IMR-90 (cell line): Measurements from ENCODE around the gene SLC12A4. TPM values are rescaled to one million over a fixed set of nuclear protein-coding genes. Genes with fewer than 3 reads are reported as not detected.

Experiments
- ATAC-seq: fragments of 200-7000 bp; cut with Tn5 transposase; 2 replicates; pipeline ENCODE4 v1.9.1; 2020; ENCODE audit warnings: low read depth, mild to moderate bottlenecking, moderate library complexity
- BruUV-seq: library from RNA; stranded (reverse); fragments of 400-500 nt; replicated peaks from 2 replicates; lab custom pipeline; 2021; lab: Mats Ljungman, UMichigan
- CTCF ChIA-PET: fragments of 300-600 bp; formaldehyde crosslinking; extraction: SDS; loops from one replicate; lab custom pipeline; 2021; ENCODE audit warnings: antibody characterized with exemption; lab: Yijun Ruan, JAX
- POLR2A ChIA-PET: fragments of 300-600 bp; sonication (Branson Sonifier 250); formaldehyde crosslinking; loops from one replicate; lab custom pipeline; 2022; ENCODE audit warnings: antibody characterized with exemption; ENCODE audit not compliant: unreplicated experiment; lab: Charles Lee
- DNase-seq: peaks from one replicate; pipeline ENCODE4 v3.0.0; 2013
- H2AFZ ChIP-seq: replicated peaks from 2 replicates; pipeline ENCODE3; 2013; ENCODE audit warnings: low read length, mild to moderate bottlenecking; ENCODE audit not compliant: poor library complexity
- H2AK5ac ChIP-seq: 2 replicates; pipeline ENCODE4 v1.6.1; 2013; ENCODE audit warnings: low read depth, low read length, inconsistent platforms
- H2AK9ac ChIP-seq: replicated peaks from 2 replicates; pipeline ENCODE3; 2013; ENCODE audit warnings: mild to moderate bottlenecking, low read depth, low read length, moderate library complexity; ENCODE audit not compliant: poor library complexity
- H2BK120ac ChIP-seq: 2 replicates; pipeline ENCODE4 v1.6.1; 2013; ENCODE audit warnings: low read depth, low read length, inconsistent platforms
- H2BK15ac ChIP-seq: 3 replicates; pipeline ENCODE4 v1.6.1; 2013; ENCODE audit warnings: low read depth, low read length, inconsistent platforms
- H2BK20ac ChIP-seq: 2 replicates; pipeline ENCODE4 v1.6.1; 2013; ENCODE audit warnings: low read depth, mild to moderate bottlenecking, inconsistent platforms, low read length, moderate library complexity
- H2BK5ac ChIP-seq: 2 replicates; pipeline ENCODE4 v1.6.1; 2013; ENCODE audit warnings: mild to moderate bottlenecking, low read depth, low read length, inconsistent platforms; ENCODE audit not compliant: poor library complexity, severe bottlenecking
- H3K14ac ChIP-seq: replicated peaks from 2 replicates; pipeline ENCODE4 v1.6.1; 2013; ENCODE audit warnings: low read depth, low read length, inconsistent platforms
- H3K18ac ChIP-seq: 2 replicates; pipeline ENCODE4 v1.6.1; 2013; ENCODE audit warnings: low read depth, low read length, control low read depth
- H3K23ac ChIP-seq: 2 replicates; pipeline ENCODE4 v1.6.1; 2013; ENCODE audit warnings: low read depth, low read length, inconsistent platforms
- H3K27ac ChIP-seq: 2 replicates; pipeline ENCODE4 v1.5.1; 2013; ENCODE audit warnings: mild to moderate bottlenecking, control low read depth, low read length; ENCODE audit not compliant: insufficient read depth
- H3K27me3 ChIP-seq: 2 replicates; pipeline ENCODE4 v1.6.1; 2013; ENCODE audit warnings: low read length; ENCODE audit not compliant: control insufficient read depth, insufficient read depth
- H3K36me3 ChIP-seq: 2 replicates; pipeline ENCODE4 v1.6.1; 2013; ENCODE audit warnings: low read length, mixed read lengths; ENCODE audit not compliant: control insufficient read depth, insufficient read depth
- H3K4ac ChIP-seq: 2 replicates; pipeline ENCODE4 v1.6.1; 2013; ENCODE audit warnings: low read depth, low read length, inconsistent platforms
- H3K4me1 ChIP-seq: 2 replicates; pipeline ENCODE4 v1.6.1; 2013; ENCODE audit warnings: low read length, mixed read lengths; ENCODE audit not compliant: control insufficient read depth, insufficient read depth
- H3K4me2 ChIP-seq: 2 replicates; pipeline ENCODE4 v1.6.1; 2013; ENCODE audit warnings: low read depth, mild to moderate bottlenecking, control low read depth, low read length, moderate library complexity
- H3K4me3 ChIP-seq: 2 replicates; pipeline ENCODE4 v1.5.1; 2013; ENCODE audit warnings: low read depth, mild to moderate bottlenecking, control low read depth, low read length, moderate library complexity; ENCODE audit not compliant: insufficient read depth
- H3K56ac ChIP-seq: 2 replicates; pipeline ENCODE4 v1.6.1; 2013; ENCODE audit warnings: low read length, inconsistent platforms; ENCODE audit not compliant: insufficient read depth; ENCODE audit errors: extremely low read depth
- H3K79me1 ChIP-seq, 2 experiments: 2 replicates each; pipeline ENCODE4 v1.6.1; 2013; ENCODE audit warnings: low read length in 2 of 2, inconsistent platforms in 1 of 2, low read depth in 1 of 2
- H3K9ac ChIP-seq: 2 replicates; pipeline ENCODE4 v1.6.1; 2013; ENCODE audit warnings: low read depth, low read length, control low read depth
- H3K9me1 ChIP-seq: 2 replicates; pipeline ENCODE4 v1.6.1; 2013; ENCODE audit warnings: low read length, inconsistent platforms; ENCODE audit not compliant: insufficient read depth
- H3K9me3 ChIP-seq: 2 replicates; pipeline ENCODE4 v1.6.1; 2013; ENCODE audit warnings: low read length; ENCODE audit not compliant: control insufficient read depth, insufficient read depth
- H4K20me1 ChIP-seq: 2 replicates; pipeline ENCODE4 v1.6.1; 2013; ENCODE audit warnings: low read length, inconsistent platforms; ENCODE audit not compliant: insufficient read depth
- H4K5ac ChIP-seq: 2 replicates; pipeline ENCODE4 v1.6.1; 2013; ENCODE audit warnings: mild to moderate bottlenecking, low read depth, low read length, control low read depth
- H4K8ac ChIP-seq, 2 experiments: 2 replicates each; pipeline ENCODE4 v1.6.1; 2013; ENCODE audit warnings: low read depth in 2 of 2, low read length in 2 of 2, control low read depth in 1 of 2, inconsistent platforms in 1 of 2
- H4K91ac ChIP-seq: 2 replicates; pipeline ENCODE4 v1.6.1; 2013; ENCODE audit warnings: low read depth, low read length, inconsistent platforms; ENCODE audit not compliant: insufficient read depth
- BHLHE40 ChIP-seq: fragments of 150-350 bp; IDR thresholded peaks from 2 replicates; pipeline ENCODE4 v1.6.1; 2016; ENCODE audit warnings: mild to moderate bottlenecking, low read depth, low read length
- CEBPB ChIP-seq: IDR thresholded peaks from 2 replicates; pipeline ENCODE4 v1.6.1; 2012; ENCODE audit warnings: low read depth, low read length, improper control_type of control experiment
- CHD1 ChIP-seq: IDR thresholded peaks from 2 replicates; pipeline ENCODE4 v1.6.1; 2012; ENCODE audit warnings: low read depth, low read length, improper control_type of control experiment
- ELK1 ChIP-seq: fragments of 150-350 bp; IDR thresholded peaks from 2 replicates; pipeline ENCODE4 v1.6.1; 2016; ENCODE audit warnings: low read depth, mild to moderate bottlenecking, low read length, moderate library complexity, borderline replicate concordance
- FOS ChIP-seq: fragments of 150-350 bp; IDR thresholded peaks from 2 replicates; pipeline ENCODE4 v1.6.1; 2016; ENCODE audit warnings: low read depth, low read length
- MAFK ChIP-seq: IDR thresholded peaks from 2 replicates; pipeline ENCODE4 v1.6.1; 2012; ENCODE audit warnings: low read depth, low read length, improper control_type of control experiment
- MAZ ChIP-seq: IDR thresholded peaks from 2 replicates; pipeline ENCODE4 v1.6.1; 2012; ENCODE audit warnings: low read depth, mild to moderate bottlenecking, low read length, improper control_type of control experiment, moderate library complexity, borderline replicate concordance
- MXI1 ChIP-seq: IDR thresholded peaks from 2 replicates; pipeline ENCODE4 v1.6.1; 2012; ENCODE audit warnings: low read depth, mild to moderate bottlenecking, low read length, moderate library complexity, borderline replicate concordance
- NFE2L2 ChIP-seq: fragments of 150-350 bp; IDR thresholded peaks from 2 replicates; pipeline ENCODE4 v1.6.1; 2016; ENCODE audit warnings: low read depth, mild to moderate bottlenecking, low read length
- POLR2A ChIP-seq: IDR thresholded peaks from 2 replicates; pipeline ENCODE4 v1.6.1; 2012; ENCODE audit warnings: mild to moderate bottlenecking, low read depth, low read length
- RAD21 ChIP-seq: IDR thresholded peaks from 2 replicates; pipeline ENCODE4 v1.6.1; 2012; ENCODE audit warnings: low read length, improper control_type of control experiment
- RCOR1 ChIP-seq: IDR thresholded peaks from 2 replicates; pipeline ENCODE4 v1.6.1; 2012; ENCODE audit warnings: mild to moderate bottlenecking, low read length, improper control_type of control experiment; ENCODE audit not compliant: insufficient replicate concordance
- RFX5 ChIP-seq: IDR thresholded peaks from 2 replicates; pipeline ENCODE4 v1.8.0; 2012; ENCODE audit warnings: low read depth, mild to moderate bottlenecking, low read length, moderate library complexity
- SMC3 ChIP-seq: fragments of 150-350 bp; IDR thresholded peaks from 2 replicates; pipeline ENCODE4 v1.6.1; 2016; ENCODE audit warnings: low read depth, mild to moderate bottlenecking, antibody characterized with exemption, low read length, moderate library complexity
- USF2 ChIP-seq: fragments of 150-350 bp; IDR thresholded peaks from 2 replicates; pipeline ENCODE4 v1.6.1; 2017; ENCODE audit warnings: mild to moderate bottlenecking, antibody characterized with exemption, low read length, low read depth
- WGBS, 2 experiments: methylation state at CpG; one replicate each; pipeline versions ENCODE4 v1.1.5 to v1.1.7; 2013; ENCODE audit warnings: missing lambda C conversion rate in 2 of 2; ENCODE audit not compliant: insufficient read length in 1 of 2; ENCODE audit errors: extremely low coverage in 2 of 2; 5-methylcytosine and 5-hydroxymethylcytosine counted together
- dilution Hi-C: fragments of 300-500 bp; cut with HindIII; formaldehyde crosslinking; loops from one replicate; pipeline ENCODE4 v1.14.3; 2018; ENCODE audit warnings: low sequenced_read_pairs; ENCODE audit not compliant: unreplicated experiment
- in situ Hi-C: fragments of 300-500 bp; cut with MboI; formaldehyde crosslinking; loops from 3 replicates; pipeline ENCODE4 v1.14.3; 2019; ENCODE audit warnings: low sequenced_read_pairs, inconsistent platforms, mixed read lengths
- intact Hi-C: fragments of 100-400 bp; cut with micrococcal nuclease; formaldehyde crosslinking; loops from 2 replicates; pipeline ENCODE4 v1.10.0; 2022
- polyA plus RNA-seq, 3 experiments: library from polyadenylated mRNA; depleted of rRNA; stranded (reverse); fragments of >200 nt; gene quantifications; 2 replicates each; pipeline ENCODE4 v1.2.3, GENCODE V29; 2012; ENCODE audit warnings: low replicate concordance in 1 of 3
- total RNA-seq: library from RNA; depleted of rRNA; stranded (reverse); fragments of >200 nt; gene quantifications from 2 replicates; pipeline ENCODE4 v1.2.3, GENCODE V29; 2012
- TF ChIP-seq, protein P1 (sequence below): conservative IDR thresholded peaks from 2 replicates; pipeline ENCODE4 v1.5.1; 2012; ENCODE audit warnings: mild to moderate bottlenecking, low read depth, low read length, improper control_type of control experiment

SLC12A4 gene
- total and polyA plus RNA-seq, 2 of the 4 experiments (the other 2 are of a cell fraction): 36.6 to 132 TPM

DNA sequence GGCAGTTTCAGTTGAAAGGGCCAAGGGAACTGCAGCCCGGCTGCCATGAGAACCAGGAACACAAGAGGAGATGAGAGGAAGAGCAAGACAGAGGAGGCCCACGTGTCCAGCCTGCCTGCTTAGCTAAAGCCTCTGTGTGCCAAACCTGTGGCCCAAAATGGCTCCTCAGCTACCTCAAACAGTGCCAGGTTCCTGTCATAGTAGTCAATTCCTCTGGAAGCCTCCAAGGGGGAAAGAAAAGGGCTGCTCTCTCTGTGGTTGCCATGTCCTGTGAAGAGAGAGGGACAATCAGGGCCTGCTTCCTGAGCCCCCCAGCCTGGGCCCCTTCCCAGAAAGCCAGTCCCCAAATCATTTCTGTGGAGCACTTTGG is 5.2 kb downstream of the SLC12A4 start:
- no peak for TF ChIP-seq NFE2L2
- TF ChIP-seq RFX5: no peak
- no peak for TF ChIP-seq POLR2A
- TF ChIP-seq RAD21: no peak
- TF ChIP-seq ELK1: no peak
- no peak for TF ChIP-seq MAZ
- TF ChIP-seq USF2: no peak
- TF ChIP-seq SMC3: no peak
- no peak for TF ChIP-seq MXI1
- TF ChIP-seq CEBPB: no peak
- TF ChIP-seq FOS: no peak
- TF ChIP-seq, protein P1, sequence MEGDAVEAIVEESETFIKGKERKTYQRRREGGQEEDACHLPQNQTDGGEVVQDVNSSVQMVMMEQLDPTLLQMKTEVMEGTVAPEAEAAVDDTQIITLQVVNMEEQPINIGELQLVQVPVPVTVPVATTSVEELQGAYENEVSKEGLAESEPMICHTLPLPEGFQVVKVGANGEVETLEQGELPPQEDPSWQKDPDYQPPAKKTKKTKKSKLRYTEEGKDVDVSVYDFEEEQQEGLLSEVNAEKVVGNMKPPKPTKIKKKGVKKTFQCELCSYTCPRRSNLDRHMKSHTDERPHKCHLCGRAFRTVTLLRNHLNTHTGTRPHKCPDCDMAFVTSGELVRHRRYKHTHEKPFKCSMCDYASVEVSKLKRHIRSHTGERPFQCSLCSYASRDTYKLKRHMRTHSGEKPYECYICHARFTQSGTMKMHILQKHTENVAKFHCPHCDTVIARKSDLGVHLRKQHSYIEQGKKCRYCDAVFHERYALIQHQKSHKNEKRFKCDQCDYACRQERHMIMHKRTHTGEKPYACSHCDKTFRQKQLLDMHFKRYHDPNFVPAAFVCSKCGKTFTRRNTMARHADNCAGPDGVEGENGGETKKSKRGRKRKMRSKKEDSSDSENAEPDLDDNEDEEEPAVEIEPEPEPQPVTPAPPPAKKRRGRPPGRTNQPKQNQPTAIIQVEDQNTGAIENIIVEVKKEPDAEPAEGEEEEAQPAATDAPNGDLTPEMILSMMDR: no peak
- TF ChIP-seq RCOR1: no peak
- no peak for TF ChIP-seq CHD1
- TF ChIP-seq BHLHE40: no peak
- TF ChIP-seq MAFK: no peak
- Histone ChIP-seq H3K27ac (no peak overlapping the region), H2BK15ac (no peak overlapping the region), H3K18ac (no peak overlapping the region), H4K91ac (no peak overlapping the region), H3K23ac (no peak overlapping the region), H2BK5ac (no peak overlapping the region), H3K4me3 (no peak overlapping the region), H3K27me3 (no peaks in the 10 kb centered on the region), H3K4ac (no peak overlapping the region), H2AK5ac (no peak overlapping the region), H3K4me2 (no peak overlapping the region), H4K20me1 (peaks cover 94% of the 10 kb centered on the region), H4K8ac (no peak overlapping the region; a peak in 1 of 4 replicates), H2AK9ac (no peak overlapping the region), H4K5ac (no peak overlapping the region), H3K9me1 (peaks cover 69% of the 10 kb centered on the region), H3K79me1 (peaks cover 48 to 96% of the 10 kb centered on the region in 2 experiments), H2BK120ac (no peak overlapping the region), H3K14ac (no peak overlapping the region), H3K4me1 (peaks cover 52% of the 10 kb centered on the region), H3K56ac (no peak overlapping the region), H3K9ac (no peak overlapping the region), H3K36me3 (peaks cover 62% of the 10 kb centered on the region), H2AFZ (no peak overlapping the region), H3K9me3 (no peaks in the 10 kb centered on the region), H2BK20ac (no peak overlapping the region)
- POLR2A ChIA-PET: no interaction called here
- dilution Hi-C loops (no loop called here), intact Hi-C loops (loop anchor here (10.0 kb wide), 1 partner anchor 262 kb away; no protein-coding TSS in a partner anchor), in situ Hi-C loops (no loop called here)
- DNase-seq: no peak
- no CpG with 5 or more reads among the region's 2 CpGs for WGBS, 2 experiments
- ATAC-seq: no peak
- no TSS peak for BruUV-seq
- CTCF ChIA-PET: no interaction called here
